ENCODE results near the gene EIF3K.

EIF3K gene

DNA sequence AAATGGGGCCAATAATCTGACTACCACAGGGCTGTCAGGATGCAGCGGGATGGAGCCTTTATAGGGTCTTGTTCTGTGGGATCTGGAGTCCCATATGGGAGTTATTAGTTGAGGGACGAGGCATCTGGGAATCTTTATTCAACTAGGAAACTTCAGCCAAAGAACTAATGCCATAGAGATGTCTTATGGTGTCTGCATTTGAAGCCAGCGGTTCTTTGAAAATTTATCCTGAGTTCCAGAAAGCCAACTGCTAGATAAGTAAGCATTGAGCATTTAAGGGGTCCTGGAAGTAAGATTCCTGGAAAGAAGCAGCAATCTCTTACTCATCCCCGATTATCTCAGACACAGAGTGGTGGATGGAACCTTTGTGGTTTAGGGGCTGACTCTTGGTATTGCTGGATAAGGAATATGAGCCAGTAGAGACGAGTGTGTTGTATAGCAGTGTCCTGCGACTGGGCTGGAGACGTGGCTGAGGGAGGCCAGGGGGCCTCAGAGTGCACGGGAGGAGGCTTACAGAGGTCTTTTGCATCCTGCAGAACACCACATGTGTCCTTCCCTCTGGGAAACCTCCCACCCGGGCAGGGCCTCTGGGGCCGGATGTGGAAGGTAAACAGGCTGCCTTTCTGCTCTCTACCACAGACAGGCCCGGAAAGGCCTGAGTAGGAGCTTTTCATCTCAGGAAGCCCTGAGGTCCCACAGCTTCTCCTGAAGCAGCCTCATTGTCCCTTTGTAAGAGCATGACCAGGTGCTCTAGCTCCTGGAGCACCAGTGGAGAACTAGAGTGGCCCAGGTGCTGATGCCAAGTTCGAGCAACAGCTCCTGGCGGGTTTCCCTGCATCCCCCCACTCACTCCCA is 57.3 kb downstream of the EIF3K start:
- TF ChIP-seq CTCF (IDR thresholded peaks at IDR 0.05; ENCODE audit: unreplicated experiment in 3 of 3), result no peak
- Mint-ChIP-seq H3K9me3 (no peaks in the 10 kb centered on the region), H3K4me3 (peak overlapping the region in 2 of 3 experiments; percentile 21 to 28), H3K27ac (peak overlapping the region; percentile 91 to 99 (median 99)), H3K36me3 (ENCODE audit: low read depth) (peaks cover 22% of the 10 kb centered on the region), H3K27me3 (ENCODE audit: low read depth) (no peaks in the 10 kb centered on the region), H3K4me1 (peaks cover 74% of the 10 kb centered on the region)

DNA sequence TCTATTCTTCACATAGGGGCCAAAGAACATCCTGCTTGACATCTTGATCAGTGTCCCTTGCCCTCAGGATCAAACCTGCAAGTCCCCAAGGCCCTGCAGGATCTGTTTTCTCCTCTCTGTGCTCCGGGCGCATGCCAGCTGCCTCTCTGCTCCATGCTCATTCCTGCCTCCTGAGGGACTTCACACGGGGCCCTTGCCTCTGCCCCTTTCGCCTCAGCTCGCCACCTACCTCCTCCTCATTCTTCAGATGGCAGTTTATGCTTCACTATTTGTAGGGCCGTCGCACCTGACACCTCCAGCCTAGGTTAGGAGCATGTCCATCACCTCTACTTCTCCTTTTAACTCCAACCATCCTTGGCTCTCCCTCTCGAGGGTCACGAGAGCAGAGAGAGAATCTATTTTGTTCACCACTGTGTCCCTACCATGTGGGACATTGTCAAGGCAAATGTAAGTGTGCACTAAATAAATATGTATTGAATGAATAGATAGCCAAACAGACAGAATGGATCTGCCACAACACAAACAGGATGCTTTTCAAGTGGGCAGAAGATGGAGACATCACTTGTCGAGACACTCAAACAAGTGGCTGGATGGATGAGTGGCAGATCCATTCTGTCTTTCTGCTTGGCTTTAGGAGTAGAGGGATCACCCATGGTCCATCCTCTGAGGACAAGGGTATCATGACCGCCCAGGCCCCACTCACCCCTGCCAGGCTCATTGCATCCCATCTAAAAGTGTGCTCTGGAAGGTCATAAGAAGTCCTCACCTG is 58.1 kb downstream of the EIF3K start:
- peaks cover 71% of the 10 kb centered on the region for H3K4me1 Mint-ChIP-seq
- H3K9me3 Mint-ChIP-seq, result no peaks in the 10 kb centered on the region
- TF ChIP-seq CTCF (IDR thresholded peaks at IDR 0.05; ENCODE audit: unreplicated experiment in 3 of 3), result no peak
- H3K27me3 Mint-ChIP-seq (ENCODE audit: low read depth), result no peaks in the 10 kb centered on the region
- H3K27ac Mint-ChIP-seq, result peak overlapping the region; percentile 91 to 99 (median 99)
- H3K4me3 Mint-ChIP-seq, result peak overlapping the region in 1 of 3 experiments; percentile 19
- H3K36me3 Mint-ChIP-seq (ENCODE audit: low read depth), result peaks cover 27% of the 10 kb centered on the region

- Mint-ChIP-seq H3K4me3 (no peak overlapping the region), H3K36me3 (ENCODE audit: low read depth) (peaks cover 34% of the 10 kb centered on the region), H3K9me3 (no peaks in the 10 kb centered on the region), H3K27me3 (ENCODE audit: low read depth) (no peaks in the 10 kb centered on the region), H3K27ac (peak overlapping the region; percentile 57 to 91 (median 76)), H3K4me1 (peaks cover 81% of the 10 kb centered on the region)
- TF ChIP-seq CTCF (IDR thresholded peaks at IDR 0.05; ENCODE audit: unreplicated experiment in 3 of 3), result no peak
Measured at GRCh38 chr19:38678217-38678890, 59.4 kb downstream of the EIF3K start.

DNA sequence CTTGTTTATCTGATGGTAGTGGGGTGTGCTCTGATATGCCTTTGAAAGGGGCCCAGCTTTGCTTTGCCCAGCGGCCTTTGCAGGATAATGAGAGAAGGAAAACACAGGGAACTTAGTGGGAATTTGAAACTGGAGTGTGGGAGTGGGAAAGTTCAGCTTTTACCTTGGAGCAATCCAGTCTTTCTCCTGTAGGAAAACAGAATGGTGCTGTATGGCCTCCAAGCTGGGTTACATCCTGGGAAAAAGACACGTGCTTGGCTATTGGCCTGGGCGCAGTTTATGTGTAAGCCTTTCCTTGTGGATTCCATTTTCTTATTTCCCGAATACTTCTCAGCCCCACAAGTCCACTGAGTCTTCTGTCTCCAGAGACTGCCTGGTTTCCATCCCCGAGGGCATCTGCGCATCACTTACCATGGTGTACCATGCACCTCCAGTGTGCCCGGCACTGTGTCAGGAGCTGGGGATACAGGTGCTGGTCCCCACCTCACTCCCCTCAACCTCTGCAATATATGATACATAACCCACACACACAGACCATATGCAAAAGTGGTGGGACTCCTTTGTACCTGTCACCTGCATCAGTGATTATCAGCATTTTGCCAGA is 60.0 kb downstream of the EIF3K start:
- Mint-ChIP-seq H3K36me3 (ENCODE audit: low read depth) (peaks cover 37% of the 10 kb centered on the region), H3K4me3 (peak overlapping the region in 1 of 3 experiments; percentile 40), H3K4me1 (peaks cover 85% of the 10 kb centered on the region), H3K27me3 (ENCODE audit: low read depth) (no peaks in the 10 kb centered on the region), H3K27ac (peak overlapping the region; percentile 57 to 91 (median 76)), H3K9me3 (no peaks in the 10 kb centered on the region)
- no peak for TF ChIP-seq CTCF (IDR thresholded peaks at IDR 0.05; ENCODE audit: unreplicated experiment in 3 of 3)

- Mint-ChIP-seq H3K4me1 (peaks cover 85% of the 10 kb centered on the region), H3K9me3 (no peaks in the 10 kb centered on the region)
Measured at GRCh38 chr19:38679839-38680238, 60.9 kb downstream of the EIF3K start.

More at GRCh38 chr19:38679839-38680238, 60.9 kb downstream of the EIF3K start:
- no peak for TF ChIP-seq CTCF (IDR thresholded peaks at IDR 0.05; ENCODE audit: unreplicated experiment in 3 of 3)
- H3K27me3 Mint-ChIP-seq (ENCODE audit: low read depth), result no peaks in the 10 kb centered on the region
- peaks cover 37% of the 10 kb centered on the region for H3K36me3 Mint-ChIP-seq (ENCODE audit: low read depth)
- H3K27ac Mint-ChIP-seq, result peak overlapping the region; percentile 57 to 81 (median 71)
- peak overlapping the region in 2 of 3 experiments; percentile 4 to 18 for H3K4me3 Mint-ChIP-seq

All from nephron (organoid).